Endothelial cell of umbilical vein (primary cell): ENCODE results near the gene CFAP161.

Experiments used
- CTCF ChIP-seq, 2 donors: IDR thresholded peaks; 1 replicate in 1 of 2; 2 replicates in 1 of 2; pipeline ENCODE4 v1.5.1; 2011; ENCODE audit warnings: low read length in 2 of 2, mild to moderate bottlenecking in 2 of 2, moderate library complexity in 2 of 2, control low read depth in 1 of 2, inconsistent platforms in 1 of 2, low read depth in 1 of 2; ENCODE audit not compliant: insufficient read depth in 1 of 2; ENCODE audit errors: extremely low read depth in 1 of 2
- EZH2 ChIP-seq: IDR thresholded peaks from 2 replicates; pipeline ENCODE4 v1.6.1; 2012; ENCODE audit warnings: borderline replicate concordance, low read depth, mild to moderate bottlenecking, moderate library complexity, low read length, inconsistent platforms; ENCODE audit not compliant: severe bottlenecking
- POLR2AphosphoS5 ChIP-seq: IDR thresholded peaks from 2 replicates; pipeline ENCODE4 v1.6.1; 2012; ENCODE audit warnings: low read depth, mild to moderate bottlenecking, control low read depth, low read length, moderate library complexity; ENCODE audit not compliant: insufficient read depth

GRCh38 chr15:81161851-81162250 lies 27.8 kb downstream of the CFAP161 start:
- TF ChIP-seq CTCF (IDR thresholded peaks at IDR 0.05; ENCODE audit: extremely low read depth in 1 of 2, insufficient read depth in 1 of 2, low read depth in 1 of 2, low read length in 2 of 2) (no peak), POLR2AphosphoS5 (no peak), EZH2 (no peak)
